GM19025 (cell line): ENCODE data around the gene GNPDA1.
"Not testable (repeated sequence)": the region's sequence is repeated elsewhere in the genome, so short reads cannot be mapped to it uniquely, and the experiment has no call there.

ENCODE experiments used
- ATAC-seq: cut with Tn5 transposase; IDR thresholded peaks from one replicate; pipeline ENCODE4 v1.9.1; 2021; ENCODE audit warnings: mild to moderate bottlenecking, low read depth, moderate library complexity; ENCODE audit not compliant: unreplicated experiment

Gene GNPDA1

DNA sequence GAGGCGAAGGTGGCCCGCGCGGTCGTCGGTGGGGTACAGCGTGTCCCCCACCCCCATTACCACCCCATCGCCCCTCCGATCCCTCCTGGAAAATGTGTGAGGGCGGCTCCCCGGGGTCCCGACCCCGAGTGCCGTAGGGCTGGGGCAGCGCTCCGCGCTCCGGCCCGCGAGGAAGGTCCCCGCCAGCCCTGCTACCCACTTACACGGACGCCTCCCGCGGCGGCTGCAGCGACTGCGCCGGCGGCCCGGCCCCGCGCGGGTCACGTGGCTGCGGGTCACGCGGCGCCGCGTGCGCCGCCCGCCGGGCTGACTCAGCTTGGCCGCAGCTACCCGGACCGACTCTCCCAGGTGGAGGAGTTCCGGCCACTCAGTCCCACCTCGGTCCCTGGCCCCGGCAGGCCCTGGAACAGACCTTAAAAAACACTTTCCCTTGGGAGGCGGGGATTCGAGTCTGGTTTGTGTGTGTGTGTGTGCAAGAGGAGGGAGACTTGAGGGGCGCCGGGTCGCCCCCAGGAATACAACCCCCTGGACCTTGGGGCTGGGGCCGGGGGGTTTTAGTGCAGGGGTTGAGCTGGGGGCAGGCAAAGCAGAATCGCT, at the start of gene GNPDA1:
Gene GNPDA1 (minus strand): TSS at position 236 of the 597 bp plus-strand sequence. CDS start 992 bp downstream, outside the sequence.
- peak; percentile 75 for ATAC-seq

DNA sequence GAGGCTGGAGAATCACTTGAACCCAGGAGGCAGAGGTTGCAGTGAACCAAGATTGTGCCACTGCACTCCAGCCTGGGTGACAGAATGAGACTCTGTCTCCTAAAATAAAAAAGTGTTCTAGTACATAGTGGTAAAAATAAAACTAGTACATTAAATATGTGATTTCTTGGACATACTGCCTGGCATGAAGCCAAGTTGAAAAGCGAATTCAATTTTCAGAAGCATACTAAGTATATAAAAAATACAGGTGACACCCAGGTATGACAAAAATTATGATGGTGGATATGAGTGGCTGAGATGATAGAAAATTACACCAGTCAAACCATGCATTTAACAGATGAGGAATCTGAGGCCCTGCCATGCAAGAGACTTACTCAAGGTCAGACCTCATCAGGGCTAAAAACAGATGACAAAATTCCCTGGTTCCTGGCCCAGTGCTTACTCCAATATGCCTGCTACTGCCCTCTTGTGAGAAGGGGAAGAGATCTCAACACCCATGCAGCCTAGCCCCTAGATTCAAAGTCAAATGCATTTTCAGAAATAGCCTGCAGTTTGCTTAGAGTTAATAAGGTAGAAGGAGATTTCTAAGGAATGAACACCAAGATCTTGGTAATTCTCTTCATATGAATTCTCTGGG, 46.6 kb upstream of the GNPDA1 start:
- ATAC-seq: no peak

DNA sequence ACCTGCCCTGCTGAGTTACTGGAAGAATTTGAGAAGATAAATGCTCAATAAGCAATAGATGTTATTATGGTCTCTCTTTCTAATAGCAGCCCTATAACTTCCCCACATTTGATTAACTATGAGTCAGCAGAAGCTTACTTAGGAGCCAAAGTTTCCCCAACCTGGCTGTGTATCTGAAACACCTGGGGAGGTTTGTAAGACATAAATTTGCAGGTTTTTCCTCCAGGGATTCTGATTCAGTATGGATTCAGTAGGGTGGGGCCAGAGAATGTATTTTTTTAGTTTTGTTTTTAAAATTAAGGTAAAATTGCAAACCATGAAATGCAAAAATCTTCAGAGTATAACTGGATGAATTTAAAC, 44.9 kb upstream of the GNPDA1 start:
- no peak for ATAC-seq

DNA sequence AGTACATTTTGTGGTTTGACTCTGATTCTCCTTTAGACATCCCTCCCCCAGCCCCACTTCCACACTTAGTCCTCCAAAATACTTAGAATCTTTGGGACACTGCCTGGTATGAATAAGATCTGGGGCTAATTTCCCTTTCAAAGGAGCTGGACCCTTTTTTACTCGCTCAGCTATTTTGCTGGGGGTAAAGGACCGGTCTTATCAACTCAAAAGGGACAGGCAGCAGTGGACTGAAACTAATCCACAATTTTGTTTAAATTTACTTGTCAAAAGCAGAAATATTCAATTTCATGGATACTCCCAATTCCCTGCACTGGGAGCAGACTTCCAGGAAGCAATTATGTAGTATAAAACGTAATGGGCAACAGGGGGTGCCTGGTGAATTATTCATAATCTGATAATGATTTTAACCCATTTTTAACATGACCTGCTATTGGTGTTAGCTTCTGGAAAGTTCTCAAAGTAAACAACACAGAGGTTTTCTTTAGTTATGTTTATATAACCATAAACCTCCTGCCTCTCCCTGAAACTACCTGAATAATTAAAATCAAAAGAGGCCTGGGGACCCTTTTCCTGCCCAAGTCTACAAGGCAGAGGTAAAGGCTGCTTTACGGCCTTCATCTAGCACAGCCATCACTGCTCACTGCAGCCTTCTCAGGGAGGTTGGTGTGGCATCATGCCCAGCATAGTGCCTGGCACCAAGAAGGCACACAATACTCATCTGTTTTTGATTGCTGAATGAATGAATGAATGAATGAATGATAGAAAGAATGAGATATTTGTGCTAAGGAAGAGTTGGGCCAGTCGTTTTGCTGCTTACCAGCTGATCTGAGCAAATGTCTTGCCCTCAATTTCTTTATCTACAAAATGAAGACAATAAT, 44.2 kb upstream of the GNPDA1 start:
- no peak for ATAC-seq

DNA sequence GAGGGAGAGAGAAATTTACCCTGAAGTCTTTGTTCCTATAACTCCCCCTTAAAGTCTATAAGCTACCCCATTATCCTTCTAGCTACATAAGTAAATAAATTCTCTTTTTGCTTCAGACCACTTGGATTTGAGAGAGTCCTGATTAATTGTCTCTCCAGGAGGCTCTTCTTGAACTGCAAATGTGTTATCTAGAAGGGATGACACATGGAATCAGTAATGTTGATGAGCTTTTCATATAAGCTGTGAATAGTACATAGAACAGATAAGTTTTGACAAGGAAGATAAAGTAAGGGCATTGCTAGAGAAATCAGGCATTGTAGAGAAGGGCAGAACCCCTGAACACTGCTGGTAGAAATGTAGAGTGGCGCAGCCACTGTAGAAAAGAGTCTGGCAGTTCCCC, 42.5 kb upstream of the GNPDA1 start:
- no peak for ATAC-seq

DNA sequence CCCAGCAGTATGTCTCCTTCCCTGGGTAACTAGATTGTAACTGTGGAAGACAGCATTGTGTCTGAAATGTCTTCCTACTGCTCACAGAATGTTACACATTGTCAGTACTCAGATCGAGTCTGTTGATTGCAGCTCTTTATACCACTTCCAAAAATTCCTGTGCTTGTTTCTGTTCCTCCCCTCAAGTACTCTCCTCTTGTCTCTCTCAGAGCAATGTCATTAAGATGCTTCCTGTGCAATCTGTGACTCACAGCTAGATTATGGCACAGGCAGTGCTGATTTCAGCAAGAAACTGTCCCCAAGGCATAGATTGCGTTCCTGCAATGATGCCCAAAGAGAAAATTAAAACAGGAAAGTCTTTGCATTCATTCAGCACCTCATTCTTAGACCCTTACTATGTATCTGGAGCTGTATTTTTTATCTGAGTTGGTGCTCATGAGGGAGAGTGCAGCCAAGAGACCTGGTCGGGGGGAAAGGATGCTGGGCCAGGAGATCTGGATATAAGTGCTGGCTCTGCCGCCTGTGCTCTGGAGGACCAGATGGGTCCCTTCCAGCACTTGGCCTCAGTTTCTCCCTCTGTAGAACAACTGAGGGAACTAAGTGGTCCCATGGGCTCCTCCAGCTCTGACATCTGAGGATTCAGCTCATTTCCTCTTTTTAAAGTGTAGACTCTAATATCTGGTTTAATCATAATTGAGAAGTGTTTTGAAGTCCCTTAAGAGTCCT, 40.8 kb upstream of the GNPDA1 start:
- ATAC-seq: no peak

DNA sequence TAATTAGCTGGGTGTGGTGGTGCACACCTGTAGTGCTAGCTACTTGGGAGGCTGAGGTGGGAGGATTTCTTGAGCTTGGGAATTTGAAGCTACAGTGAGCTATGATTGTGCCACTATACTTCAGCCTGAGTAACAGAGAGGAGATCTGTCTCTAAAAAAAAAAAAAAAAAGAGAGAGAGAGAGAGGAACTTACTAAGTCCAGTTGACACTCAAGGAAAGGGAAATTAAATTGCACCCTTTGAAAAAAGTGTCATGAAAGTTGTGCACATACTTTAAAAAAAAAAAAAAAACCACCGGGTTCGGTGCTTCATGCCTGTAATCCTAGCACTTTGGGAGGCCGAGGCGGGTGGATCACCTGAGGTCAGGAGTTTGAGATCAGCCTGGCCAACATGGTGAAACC, 39.2 kb upstream of the GNPDA1 start:
- not testable (repeated sequence) for ATAC-seq

DNA sequence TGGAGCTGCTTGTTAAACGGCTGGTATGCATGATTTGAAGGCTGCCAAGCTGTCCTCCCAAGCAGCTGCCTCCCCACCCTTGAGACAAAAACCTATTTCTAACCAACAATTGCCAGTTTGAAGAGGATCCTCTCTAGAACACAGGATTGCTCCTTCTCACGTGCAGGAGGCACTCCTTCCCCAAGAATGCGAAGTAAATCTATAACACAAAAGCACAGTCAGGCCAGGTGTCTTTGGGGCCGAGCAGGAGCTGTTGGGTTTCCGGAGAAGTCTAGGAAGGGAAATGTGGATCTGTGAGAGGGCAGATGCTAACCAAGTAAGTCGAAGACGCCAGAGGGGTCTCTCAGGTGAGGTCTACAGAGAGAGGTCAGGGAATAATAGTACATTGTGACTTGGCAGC, 35.4 kb upstream of the GNPDA1 start:
- ATAC-seq: no peak

DNA sequence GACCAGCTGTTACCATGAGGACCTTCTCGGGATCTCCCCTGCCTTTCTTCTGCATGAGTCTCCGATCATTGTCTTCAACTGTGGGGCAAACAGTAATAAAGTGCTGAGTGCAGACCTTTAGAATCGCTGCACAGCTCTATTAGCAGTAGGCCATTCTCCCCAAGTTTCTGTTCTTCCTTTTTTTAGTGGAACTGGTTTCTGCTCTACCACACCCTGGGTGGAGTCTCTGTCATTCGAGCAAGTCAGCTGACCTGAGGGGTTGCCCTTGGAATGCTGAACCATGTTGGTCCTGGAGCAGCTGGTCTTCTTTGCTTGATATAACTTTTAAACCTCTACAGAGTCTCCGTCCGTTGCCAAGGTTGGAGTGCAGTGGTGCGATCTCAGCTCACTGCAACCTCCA, 33.4 kb upstream of the GNPDA1 start:
- ATAC-seq: no peak

DNA sequence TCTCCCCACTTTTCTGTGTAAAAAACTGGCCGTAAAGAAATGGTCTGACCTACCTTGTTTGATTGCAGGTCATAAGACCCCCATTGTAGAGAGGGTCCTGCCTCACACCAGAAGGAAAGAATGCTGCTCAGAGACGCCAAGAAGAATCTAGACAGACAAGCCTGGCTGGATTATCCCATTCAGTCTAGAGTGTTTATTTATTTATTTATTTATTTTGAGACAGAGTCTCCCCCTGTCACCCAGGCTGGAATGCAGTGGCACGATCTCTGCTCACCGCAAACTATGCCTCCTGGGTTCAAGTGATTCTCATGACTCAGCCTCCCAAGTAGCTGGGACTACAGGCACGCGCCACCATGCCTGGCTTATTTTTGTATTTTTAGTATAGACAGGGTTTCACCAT, 28.1 kb upstream of the GNPDA1 start:
- ATAC-seq: not testable (repeated sequence)

DNA sequence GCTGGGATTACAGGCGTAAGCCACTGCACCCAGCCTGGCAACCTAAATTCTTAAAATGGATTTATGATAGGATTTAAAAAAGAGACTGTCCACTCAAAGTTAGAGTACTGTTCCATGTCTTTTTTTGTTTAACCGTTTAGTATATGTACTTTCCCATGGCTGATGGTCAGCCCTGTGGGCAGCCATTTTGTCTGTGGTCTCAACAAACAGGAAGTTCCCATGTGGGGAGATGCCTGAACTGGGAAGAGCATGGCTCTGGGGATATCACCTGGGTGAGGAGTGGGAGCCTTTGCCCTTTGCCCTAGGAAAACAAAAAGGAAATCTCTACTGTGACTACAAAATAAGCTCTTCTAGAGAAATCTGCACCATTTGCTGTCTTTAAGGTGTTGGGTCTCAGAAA, 27.5 kb upstream of the GNPDA1 start:
- no peak for ATAC-seq

DNA sequence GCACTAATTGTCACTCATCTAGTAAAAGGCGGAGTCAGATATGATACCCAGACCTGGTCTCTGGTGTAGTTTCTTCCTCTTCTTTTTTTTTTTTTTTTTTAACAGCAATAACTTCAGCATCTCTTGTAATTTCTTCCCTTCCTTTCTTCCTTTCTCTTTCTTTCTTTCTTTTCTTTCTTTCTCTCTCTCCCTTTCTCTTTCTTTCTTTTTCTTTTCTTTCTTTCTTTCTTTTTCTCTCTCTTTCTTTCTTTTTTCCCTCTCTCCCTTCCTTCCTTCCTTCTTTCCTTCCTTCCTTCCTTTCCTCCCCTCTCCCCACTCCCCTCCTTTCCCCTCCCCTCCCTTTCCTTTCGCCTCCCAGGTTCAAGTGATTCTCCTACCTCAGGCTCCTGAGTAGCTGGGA, 25.9 kb upstream of the GNPDA1 start:
- no peak for ATAC-seq

DNA sequence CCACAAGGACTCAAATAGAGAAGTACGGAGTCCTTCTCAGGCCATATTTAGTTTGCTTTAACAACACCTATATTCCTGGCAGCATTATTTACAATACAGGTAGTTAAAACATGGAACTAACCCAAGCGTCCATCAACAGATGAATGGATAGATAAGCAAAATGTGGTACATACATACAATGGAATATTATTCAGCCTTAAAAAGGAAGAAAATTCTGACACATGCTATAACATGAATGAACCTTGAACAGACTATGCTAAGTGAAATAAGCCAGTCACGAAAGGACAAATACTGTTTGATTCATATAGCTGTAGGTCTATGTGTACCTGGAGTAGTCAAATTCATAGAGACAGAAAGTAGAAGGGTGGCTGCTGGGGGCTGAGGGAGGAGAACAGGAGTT, 24.8 kb upstream of the GNPDA1 start:
- ATAC-seq: not testable (repeated sequence)

DNA sequence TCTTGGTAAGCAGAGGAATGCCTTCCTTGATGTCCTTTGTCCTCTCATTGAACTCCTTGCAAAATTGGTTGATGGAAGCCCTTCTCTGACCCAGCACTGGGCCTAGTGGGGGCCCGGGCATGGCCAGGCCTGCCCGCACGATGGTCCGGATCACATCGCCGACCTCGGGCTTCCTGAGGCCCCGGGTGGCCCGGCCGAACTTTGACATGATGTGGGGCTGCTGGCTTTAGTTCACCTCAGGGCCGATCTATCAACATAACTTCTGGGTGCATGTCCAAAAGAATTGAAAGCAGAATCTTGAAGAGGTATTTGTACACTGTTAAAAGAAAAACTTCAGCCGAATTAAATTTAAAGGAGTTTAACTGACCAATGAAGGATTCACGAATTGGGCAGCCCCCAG, 24.1 kb upstream of the GNPDA1 start:
- ATAC-seq: no peak

DNA sequence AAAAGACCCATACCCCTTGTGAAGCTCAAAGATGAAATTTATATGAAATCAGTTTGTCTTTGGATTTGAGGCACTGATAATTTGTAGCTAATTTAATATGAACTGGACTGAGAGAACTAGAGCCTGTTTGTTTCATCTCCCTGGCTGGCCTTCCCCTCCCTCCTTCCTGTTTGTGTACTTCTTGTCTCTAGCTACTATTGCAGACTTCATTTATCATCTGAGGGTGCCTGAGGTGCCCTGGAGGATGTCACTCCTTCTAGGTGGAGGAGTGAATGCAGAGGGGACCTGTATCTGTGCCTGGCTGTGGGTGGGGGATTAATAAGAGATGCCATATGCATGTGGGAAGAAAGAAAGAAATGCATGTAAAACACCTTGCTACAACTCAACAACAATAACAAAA, 22.2 kb upstream of the GNPDA1 start:
- no peak for ATAC-seq

DNA sequence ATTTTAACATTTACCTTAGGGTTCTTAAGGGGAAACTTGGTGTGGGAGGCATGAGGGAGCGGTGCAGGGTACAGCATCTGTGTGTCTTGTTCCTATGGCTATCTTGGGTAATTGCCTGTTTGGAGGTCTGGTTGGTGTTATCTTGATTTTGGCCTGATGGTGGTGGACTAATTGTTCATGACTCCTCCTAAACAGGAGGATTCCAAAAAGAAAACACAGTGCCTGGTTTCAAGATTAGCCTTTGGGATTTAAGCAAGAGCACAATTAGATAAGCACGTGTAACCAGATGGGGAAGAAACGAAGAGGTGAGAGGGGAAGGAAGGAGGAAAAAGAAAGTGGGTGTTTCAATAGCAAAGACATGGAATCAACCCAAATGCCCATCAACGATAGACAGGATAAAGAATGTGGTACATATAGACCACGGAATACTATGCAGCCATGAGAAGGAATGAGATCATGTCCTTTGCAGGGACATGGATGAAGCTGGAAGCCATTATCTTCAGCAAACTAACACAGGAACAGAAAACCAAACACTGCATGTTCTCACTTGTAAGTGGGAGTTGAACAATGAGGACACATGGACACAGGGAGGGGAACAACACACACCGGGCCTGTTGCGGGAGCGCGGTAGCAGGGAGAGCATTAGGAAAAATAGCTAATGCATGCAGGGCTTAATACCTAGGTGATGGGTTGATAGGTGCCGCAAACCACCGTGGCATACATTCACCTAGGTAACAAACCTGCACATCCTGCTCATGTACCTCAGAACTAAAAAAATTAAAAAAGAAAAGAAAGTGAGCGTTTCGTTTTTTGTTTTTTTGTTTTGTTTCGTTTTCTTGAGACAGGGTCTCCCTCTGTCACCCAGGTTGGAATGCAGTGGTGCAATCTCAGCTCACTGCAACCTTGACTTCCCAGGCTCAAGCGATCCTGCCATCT, 21.1 kb upstream of the GNPDA1 start:
- ATAC-seq: not testable (repeated sequence)

DNA sequence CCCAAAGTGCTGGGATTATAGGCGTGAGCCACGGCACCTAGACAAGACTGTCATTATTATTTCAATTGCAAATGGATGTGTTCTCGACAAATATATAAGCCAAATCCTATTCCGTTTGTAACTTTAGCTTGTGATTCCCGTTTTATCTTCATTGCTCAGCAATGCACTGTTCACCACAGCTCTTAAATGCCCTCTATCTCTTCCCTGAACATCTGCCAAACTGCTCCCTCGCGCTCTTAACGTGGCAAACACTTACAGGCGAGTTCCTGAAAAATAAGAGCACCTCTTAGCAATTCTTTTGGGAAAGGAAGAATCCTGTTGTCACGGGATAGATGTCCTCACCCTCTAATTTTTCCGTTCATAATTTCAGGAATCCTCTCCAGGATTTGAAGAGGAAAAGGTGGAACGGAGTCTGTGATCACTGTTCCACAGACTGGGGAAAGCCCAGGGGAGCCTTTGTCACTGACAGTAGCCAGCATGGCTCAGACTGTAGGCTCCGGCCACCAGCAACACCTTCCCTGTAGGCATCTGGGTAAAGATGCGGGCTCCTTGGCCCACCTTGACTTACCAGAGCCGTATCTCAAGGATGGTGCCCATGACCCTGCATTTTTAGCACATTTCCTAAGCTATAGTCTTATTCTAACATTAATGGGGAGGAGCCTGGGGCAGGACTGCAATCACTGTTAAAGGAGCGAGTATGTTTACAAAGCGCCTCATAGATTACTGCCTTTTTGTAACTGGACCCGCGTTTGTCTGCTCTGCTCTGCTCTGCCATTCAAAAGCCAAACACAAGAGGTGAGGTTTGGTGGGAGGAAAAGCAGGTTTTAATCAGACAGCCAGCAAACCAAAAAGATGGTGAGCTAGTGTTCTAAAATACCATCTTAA, 20.2 kb upstream of the GNPDA1 start:
- no peak for ATAC-seq

DNA sequence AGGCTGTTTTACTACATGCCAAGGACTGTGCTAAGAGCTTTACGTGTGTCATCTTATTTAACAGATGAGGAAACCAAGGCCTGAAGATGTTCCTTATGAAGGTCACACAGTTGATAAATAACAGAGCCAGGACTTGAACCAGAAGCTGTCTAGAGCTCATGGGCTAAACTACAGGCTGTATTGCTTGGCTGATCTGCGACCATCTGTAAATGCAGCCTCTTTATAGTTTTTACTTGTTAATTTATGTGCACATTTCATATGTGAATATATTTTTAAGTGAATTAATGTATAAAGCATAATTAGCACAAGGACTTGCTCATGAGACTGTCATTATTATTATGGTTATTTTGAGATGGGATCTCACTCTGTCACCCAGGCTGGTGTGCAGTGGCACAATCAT, 19.3 kb upstream of the GNPDA1 start:
- ATAC-seq: no peak

DNA sequence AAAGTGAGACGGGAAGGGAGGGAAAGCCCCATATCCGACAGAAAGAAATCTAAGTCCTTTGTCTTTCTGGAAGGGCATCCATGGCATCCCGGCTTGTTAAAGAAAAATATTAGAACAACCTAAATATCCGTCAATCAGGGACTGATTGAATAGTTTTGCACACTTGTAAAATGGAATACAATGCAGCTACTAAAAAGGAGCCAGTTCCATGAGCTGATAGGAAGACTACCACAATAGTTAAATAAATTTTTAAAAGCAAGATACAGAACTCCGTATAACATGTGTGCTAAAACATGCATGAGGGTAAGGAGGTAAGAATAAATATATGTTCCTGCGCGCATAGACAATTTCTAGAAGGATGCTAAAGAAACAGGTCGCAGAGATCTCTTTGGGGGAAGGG, 12.8 kb upstream of the GNPDA1 start:
- no peak for ATAC-seq
